NOMO-1 (cell line): ENCODE measurements around the gene TJP1.
"Not testable (repeated sequence)": the region's sequence is repeated elsewhere in the genome, so short reads cannot be mapped to it uniquely, and the experiment has no call there.

ENCODE experiments used
- DNase-seq, 2 experiments: peaks; one replicate each; lab custom pipeline; 2025; ENCODE audit not compliant: unreplicated experiment in 2 of 2; lab: John Stamatoyannopoulos, UW

TJP1 gene

DNA sequence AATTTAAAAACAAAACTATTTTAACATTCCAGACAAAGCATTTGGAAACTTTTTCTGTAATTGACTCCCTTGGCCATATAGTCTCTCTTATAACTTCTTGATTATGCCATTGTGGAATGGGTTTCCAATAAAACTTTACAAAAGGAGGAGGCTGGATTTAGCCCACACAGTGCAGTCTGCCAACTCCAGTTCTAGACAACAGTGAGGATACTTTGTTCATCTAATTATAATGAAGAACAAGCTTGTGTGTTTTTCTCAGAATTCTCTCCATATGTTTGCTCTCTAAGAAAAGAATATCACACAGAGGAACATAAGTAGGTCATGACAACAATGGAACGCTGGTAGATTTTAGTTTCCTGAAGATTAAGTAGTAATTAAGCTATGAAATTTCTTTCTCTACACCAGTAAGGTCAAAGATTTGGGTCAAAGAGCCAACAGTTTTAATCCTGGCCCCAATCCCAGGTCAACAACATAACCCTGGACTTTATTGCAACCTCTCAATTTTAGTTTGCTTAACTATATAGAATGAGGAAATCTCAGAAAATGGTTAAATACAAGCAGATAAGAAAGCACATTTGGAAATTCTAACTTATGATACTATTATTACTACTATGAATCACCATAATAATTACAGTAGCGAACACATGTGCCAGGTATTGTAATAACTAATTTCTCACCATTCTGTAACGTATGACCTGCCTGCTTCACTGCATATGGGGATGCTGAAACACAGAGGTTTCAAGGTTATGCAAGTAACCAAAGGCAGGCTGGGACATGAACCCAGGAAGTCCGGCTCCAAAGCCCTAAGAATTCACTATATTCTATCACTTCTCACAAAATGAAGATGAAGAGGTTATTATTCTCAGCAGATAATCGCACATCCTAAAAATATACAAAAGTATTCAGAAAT, 65.7 kb downstream of the TJP1 start:
- DNase-seq = no peak

GRCh38 chr15:29754009-29754408, 68.3 kb downstream of the TJP1 start:
- not testable (repeated sequence) for DNase-seq

- DNase-seq = no peak
These were observed 68.8 kb downstream of the TJP1 start for GRCh38 chr15:29753506-29753905.

GRCh38 chr15:29750754-29751153, 71.5 kb downstream of the TJP1 start:
- DNase-seq = no peak

DNA sequence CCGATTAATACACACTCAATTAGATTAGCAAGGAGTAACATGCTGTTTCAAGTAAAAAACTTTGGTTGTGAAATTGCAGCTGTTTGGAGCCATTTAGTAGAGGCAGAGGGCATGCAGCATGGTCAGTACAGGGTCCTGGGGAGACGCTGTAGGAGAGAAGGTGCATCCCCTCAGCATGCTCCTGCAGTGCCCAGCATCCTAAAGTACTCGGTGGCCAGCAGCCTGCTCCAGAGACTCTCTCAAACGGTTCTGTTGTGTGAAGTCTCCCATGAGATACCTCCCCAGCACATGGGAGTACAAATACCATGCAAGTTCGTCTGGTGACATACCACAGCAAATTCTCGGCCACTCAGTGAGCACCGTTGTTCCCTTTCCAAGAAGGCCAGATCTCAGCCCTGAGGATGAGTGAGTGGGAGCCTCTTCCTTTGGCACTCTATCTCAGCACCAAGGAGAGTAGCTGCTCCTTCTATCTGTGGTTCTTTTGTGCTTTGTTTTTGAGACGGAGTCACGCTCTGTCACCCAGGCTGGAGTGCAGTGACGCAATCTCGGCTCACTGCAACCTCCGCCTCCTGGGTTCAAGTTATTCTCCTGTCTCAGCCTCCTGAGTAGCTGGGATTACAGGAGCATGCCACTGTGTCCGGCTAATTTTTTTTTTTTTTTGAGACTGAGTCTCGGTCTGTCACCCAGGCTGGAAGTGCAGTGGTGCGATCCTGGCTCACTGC, 72.7 kb downstream of the TJP1 start:
- DNase-seq = no peak

- DNase-seq = no peak
These were observed 74.3 kb downstream of the TJP1 start for GRCh38 chr15:29747837-29748417.

DNA sequence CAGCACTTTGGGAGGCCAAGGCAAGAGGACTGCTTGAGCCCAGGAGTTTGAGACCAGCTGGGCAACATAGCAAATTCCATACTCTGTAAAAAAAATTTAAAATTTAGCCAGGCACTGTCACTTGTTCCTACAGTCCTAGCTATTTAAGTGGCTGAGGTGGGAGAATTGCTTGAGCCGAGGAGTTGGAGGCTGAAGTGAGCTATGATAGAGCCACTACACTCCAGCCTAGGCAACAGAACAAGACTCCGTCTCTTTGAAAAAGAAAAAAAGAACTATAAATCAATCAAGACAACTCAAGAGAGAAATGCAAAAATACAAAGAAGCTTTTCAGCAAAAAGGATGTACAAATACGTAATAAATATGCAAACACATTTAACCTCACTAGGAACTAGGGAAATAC, 78.8 kb downstream of the TJP1 start:
- DNase-seq = no peak

DNA sequence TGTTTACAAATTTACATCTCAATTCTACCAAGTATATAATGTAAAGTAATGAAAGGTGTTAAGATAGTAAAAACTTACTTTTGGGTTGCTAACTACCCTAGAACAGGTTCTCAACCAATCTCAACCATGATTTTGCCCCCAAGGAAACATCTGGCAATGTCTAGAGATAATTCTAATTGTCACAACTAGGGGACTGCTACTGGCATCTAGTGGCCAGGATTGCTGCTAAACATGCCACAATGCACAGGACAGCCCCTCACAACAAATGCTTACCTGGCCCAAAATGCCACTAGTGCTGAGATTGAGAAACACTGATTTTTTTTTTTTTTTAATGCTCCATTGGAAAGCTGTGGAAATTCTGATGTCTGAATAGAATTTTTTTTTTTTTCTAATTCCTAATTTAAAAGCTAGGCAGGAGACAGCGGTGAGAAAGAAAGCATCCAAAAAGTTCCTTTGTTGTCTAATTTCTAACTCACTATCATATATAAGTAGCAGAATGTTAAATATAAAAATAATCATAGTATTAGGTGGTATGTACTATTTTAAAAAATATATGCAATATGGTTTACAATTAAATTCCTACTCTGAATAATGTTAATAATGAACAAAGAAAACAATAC, 81.5 kb downstream of the TJP1 start:
- DNase-seq = no peak

DNA sequence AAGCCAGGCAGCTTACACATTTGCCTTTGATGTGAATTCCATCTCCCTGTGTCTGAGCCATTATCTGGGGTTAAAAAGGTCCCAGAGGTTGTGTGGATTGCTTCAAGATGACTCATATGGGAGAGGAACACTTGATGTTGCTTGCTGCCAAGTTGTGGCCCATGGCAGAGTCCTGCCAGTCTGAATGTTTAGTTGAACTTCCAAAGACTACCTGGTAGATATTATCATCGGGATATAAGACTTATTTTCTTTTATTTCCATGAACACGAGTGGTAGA, 85.6 kb downstream of the TJP1 start:
- DNase-seq = no peak

- no peak for DNase-seq
These were observed 86.1 kb downstream of the TJP1 start for GRCh38 chr15:29736012-29736743.

DNA sequence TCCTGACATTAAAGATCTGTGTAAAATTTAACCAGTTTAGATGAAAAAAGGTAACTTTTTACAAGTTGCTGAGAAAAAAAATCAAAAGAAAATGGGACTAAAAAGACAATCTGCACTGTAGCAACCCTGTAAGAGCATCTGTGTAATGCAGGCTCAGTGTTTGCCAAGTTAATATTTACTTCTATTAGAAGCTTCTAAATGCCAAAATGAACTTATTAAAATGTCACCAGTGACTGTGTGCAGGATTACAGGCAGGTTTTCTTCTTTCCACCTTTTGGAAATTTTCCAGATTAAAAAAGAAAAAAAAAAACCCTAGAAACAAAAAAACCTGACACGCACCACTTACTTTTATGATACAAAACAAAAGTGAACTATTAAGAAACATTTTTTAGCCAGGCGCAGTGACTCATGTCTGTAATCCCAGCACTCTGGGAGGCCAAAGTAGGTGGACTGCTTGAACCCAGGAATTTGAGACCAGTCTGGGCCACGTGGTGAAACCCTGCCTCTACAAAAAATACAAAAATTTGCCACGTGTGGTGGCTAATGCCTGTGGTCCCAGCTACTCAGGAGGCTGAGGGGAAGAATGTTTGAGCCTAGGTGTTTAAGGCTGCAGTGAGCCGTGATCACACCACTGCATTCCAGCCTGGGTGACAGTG, 87.2 kb downstream of the TJP1 start:
- no peak for DNase-seq

DNA sequence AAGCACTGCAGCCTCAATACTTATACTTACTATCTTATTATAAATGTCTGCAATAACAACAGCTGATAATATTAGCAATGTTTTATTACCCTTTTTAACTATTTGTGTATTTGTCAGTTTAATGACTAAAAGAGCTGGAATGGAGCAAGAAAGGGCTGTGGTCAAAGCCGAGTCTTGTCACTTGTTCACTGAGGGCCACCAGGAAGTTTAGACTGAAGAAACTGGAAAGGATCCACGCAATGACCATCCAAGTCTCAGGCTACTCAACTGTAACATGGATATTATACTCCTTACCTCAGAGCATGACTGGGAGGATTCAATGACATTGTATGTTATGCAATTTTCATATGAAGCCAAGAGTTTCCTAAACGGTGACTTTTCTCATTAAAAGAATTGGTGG, 90.4 kb downstream of the TJP1 start:
- no peak for DNase-seq

- not testable (repeated sequence) for DNase-seq
These were observed 91.8 kb downstream of the TJP1 start for GRCh38 chr15:29730471-29730870.

- DNase-seq = no peak
These were observed 93.8 kb downstream of the TJP1 start for GRCh38 chr15:29728418-29728817.

DNA sequence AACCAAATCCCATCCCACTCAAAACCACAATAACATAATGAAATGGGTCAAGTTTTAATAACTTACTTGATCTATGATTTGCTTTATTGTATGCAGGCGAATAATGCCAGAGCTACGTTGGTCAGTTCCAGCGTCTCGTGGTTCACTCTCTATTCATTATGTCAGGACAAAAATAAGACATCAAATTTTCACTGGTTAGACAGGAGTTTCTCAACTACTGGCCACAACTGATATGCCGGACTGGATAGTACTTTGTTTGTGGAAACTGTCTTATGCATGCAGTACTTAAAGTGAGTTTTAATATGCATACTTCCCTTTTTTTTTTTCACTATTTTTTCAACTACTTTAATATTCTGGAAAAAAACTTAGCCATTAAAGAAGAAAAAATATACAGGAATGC, 94.4 kb downstream of the TJP1 start:
- DNase-seq = no peak

- no peak for DNase-seq
These were observed 95.7 kb downstream of the TJP1 start for GRCh38 chr15:29726553-29726952.

DNA sequence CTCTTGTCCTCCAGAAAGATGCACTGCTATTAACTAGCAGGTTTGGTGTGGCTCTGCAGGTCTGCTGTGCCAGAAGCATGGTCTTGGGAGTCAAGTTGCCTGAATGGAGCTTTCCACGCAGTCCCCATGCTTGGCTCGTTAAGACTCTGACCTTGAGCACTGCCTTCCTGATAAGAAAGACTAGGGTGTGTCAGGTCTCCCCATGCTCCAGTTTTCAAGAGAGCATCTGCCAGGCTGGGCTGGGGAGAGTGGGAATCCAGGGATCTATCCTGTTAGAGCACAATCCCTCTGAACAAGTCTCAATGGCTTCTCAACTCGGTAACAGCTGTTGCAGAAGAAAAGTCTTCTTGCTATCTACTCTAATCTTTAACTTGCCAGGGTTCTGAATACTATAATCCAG, 98.2 kb downstream of the TJP1 start:
- no peak for DNase-seq

GRCh38 chr15:29713784-29714183, 108.5 kb downstream of the TJP1 start:
- DNase-seq = no peak

DNA sequence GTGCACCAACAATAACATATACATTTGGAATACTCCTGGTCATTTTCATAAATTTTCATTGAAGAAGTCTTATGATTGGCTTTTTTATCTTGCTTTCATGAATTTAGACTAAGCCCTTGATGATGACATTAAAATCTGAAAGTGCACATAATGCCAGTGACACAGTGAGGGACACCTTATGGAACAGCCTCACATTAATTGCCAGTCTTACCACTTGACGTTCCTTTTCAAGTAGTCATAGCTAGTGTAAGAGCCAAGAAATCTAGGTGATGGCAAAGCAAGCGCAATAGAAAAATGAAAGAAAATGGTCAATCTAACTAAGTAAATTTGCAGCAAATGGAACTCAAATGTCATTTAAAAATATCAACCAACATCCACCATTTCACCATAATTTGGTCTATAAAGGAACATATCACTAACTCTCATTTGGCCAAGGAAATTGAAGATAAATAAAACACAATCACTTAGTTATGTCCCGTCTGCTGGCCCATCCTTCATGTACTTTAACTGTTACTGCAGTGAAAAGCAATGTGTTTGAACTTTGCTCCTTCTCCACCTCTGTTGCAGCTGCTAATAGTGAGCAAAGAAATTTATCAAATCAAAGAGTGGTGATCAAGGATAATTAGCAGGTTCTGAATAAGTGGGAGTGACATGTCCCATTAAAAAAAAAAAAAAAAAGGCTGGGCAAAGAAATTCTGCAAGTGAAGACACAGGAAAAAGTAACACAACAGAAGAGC, 110.0 kb downstream of the TJP1 start:
- DNase-seq = no peak

- DNase-seq = no peak
These were observed 110.7 kb downstream of the TJP1 start for GRCh38 chr15:29711531-29711930.
